Mucosa of descending colon (tissue), 3 donors: ENCODE measurements around the gene IQCK. TPM values are rescaled to one million over a fixed set of nuclear protein-coding genes. Genes with fewer than 3 reads are reported as not detected.

Source experiments
- ATAC-seq: fragments of 200-7000 bp; cut with Tn5 transposase; one replicate; pipeline ENCODE4 v1.9.1; 2020; ENCODE audit warnings: mild to moderate bottlenecking, moderate library complexity
- DNase-seq, 3 donors: peaks; one replicate each; pipeline ENCODE4 v3.0.0-alpha.2; 2020
- H3K36me3 ChIP-seq: fragments of 200-600 bp; one replicate; pipeline ENCODE4 v1.8.0; 2021; ENCODE audit warnings: low read depth, mild to moderate bottlenecking
- H3K4me1 ChIP-seq: fragments of 200-600 bp; one replicate; pipeline ENCODE4 v1.8.0; 2021; ENCODE audit warnings: low read depth, mild to moderate bottlenecking
- H3K4me3 ChIP-seq: fragments of 200-600 bp; one replicate; pipeline ENCODE4 v1.8.0; 2021; ENCODE audit warnings: mild to moderate bottlenecking
- H3K9me3 ChIP-seq: fragments of 200-600 bp; one replicate; pipeline ENCODE4 v1.8.0; 2021; ENCODE audit warnings: mild to moderate bottlenecking
- CTCF ChIP-seq: fragments of 200-600 bp; IDR thresholded peaks from one replicate; pipeline ENCODE4 v1.8.0; 2022; ENCODE audit warnings: antibody characterized with exemption, mild to moderate bottlenecking
- intact Hi-C, 2 donors: fragments of 100-400 bp; cut with DNase I in 1 of 2; cut with micrococcal nuclease in 1 of 2; formaldehyde crosslinking; loops; one replicate each; pipeline versions ENCODE4 v1.11.0 to v1.11.1; 2022; cut with DNase I, micrococcal nuclease
- total RNA-seq, 3 donors: library from RNA; stranded (reverse); fragmentation: NEBNext Ultra II Directional in 2 of 3; extraction: Animal tissue kit (Norgen Biotek cat#: 25700) in 2 of 3; gene quantifications; one replicate each; pipeline versions ENCODE4 v1.2.1 to v1.2.4, GENCODE V29; 2021 to 2023
- donor health status: DM: no; HTN: no; CAD: no; lungs with moderate emphysema.
- donor health status: DM: no; HTN: no; CAD: no.
- donor health status: DM: no; HTN: yes; CAD: no.

Gene IQCK
- total RNA-seq, 3 donors from 2014 or later, result 9.1 to 14.0 (median 12.0) TPM

- no peak for TF ChIP-seq CTCF
- no peak overlapping the region for H3K4me3 ChIP-seq
- ATAC-seq (no peak), DNase-seq (no peak)
- peaks cover 3% of the 10 kb centered on the region for H3K36me3 ChIP-seq
- H3K9me3 ChIP-seq, result no peaks in the 10 kb centered on the region
- H3K4me1 ChIP-seq, result no peaks in the 10 kb centered on the region
- intact Hi-C loops, result loop anchor here in 1 of 2 donors (10.0 kb wide), 1 partner anchor 174 kb away; the partner anchor contains the start of gene GPRC5B
These were observed 7.7 kb upstream of the IQCK start for GRCh38 chr16:19710191-19710908.

GRCh38 chr16:19710991-19711545 is 7.0 kb upstream of the IQCK start:
- DNase-seq, result no peak
- Histone ChIP-seq H3K36me3 (peaks cover 3% of the 10 kb centered on the region), H3K9me3 (no peaks in the 10 kb centered on the region), H3K4me3 (no peak overlapping the region), H3K4me1 (peaks cover 7% of the 10 kb centered on the region)
- intact Hi-C loops, result loop anchor here in 1 of 2 donors (10.0 kb wide), 1 partner anchor 174 kb away; the partner anchor contains the start of gene GPRC5B
- ATAC-seq, result no peak
- TF ChIP-seq CTCF, result no peak

- ATAC-seq (no peak), DNase-seq (no peak)
- intact Hi-C loops, result loop anchor here in 1 of 2 donors (10.0 kb wide), 1 partner anchor 173 kb away; the partner anchor contains the start of gene GPRC5B
- no peak overlapping the region for H3K4me3 ChIP-seq
- TF ChIP-seq CTCF, result no peak
- peaks cover 13% of the 10 kb centered on the region for H3K4me1 ChIP-seq
- peaks cover 3% of the 10 kb centered on the region for H3K36me3 ChIP-seq
- no peaks in the 10 kb centered on the region for H3K9me3 ChIP-seq
These were observed 6.4 kb upstream of the IQCK start for GRCh38 chr16:19711643-19712042.

DNA sequence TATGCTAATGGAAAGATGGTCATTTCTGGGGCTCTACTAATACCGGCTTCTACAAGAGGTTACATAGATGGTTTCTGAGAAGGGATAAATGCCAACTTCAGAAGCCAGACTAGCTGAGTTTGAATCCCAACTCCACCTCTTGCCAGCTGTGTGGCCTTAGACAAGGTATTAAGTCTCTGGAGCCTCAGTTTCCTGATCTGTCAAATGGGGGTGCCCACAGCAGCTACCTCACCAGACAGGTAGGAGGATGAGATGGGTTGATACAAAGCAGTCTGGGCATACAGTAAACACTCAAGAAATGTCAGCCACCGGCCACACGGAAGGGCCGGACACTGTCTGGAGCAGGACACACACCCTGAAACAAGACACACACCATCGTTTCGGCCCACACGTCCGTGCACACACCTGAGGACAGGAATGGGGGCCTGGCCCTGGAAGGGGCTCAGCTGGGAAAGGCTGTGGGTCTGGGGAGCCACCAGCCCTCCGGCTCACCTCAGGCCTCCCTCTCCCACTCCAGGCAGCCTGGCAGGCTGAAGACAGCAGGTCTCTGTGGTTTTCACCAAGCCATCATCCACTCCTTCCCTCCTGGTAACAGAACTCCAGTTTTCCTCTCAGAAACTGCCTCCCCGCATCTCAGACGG is 5.5 kb upstream of the IQCK start:
- TF ChIP-seq CTCF, result no peak
- intact Hi-C loops, result loop anchor here in 1 of 2 donors (10.0 kb wide), 1 partner anchor 172 kb away; the partner anchor contains the start of gene GPRC5B
- H3K36me3 ChIP-seq, result peaks cover 3% of the 10 kb centered on the region

GRCh38 chr16:19713697-19714096 is 4.4 kb upstream of the IQCK start:
- intact Hi-C loops, result loop anchor here in 1 of 2 donors (10.0 kb wide), 1 partner anchor 171 kb away; the partner anchor contains the start of gene GPRC5B
- ATAC-seq (no peak), DNase-seq (no peak)
- Histone ChIP-seq H3K4me1 (peaks cover 19% of the 10 kb centered on the region), H3K9me3 (no peaks in the 10 kb centered on the region), H3K36me3 (peaks cover 3% of the 10 kb centered on the region), H3K4me3 (no peak overlapping the region)
- TF ChIP-seq CTCF, result no peak

More for the DNA sequence above, 5.5 kb upstream of the IQCK start:
- Histone ChIP-seq H3K4me1 (peaks cover 19% of the 10 kb centered on the region), H3K9me3 (no peaks in the 10 kb centered on the region), H3K4me3 (no peak overlapping the region)
- DNase-seq (no peak), ATAC-seq (no peak)
